H1 (cell line): ENCODE results near the gene C14orf132. TPM values are rescaled to one million over a fixed set of nuclear protein-coding genes. Genes with fewer than 3 reads are reported as not detected.

Source experiments
- CTCF ChIA-PET: fragments of 300-600 bp; sonication (Branson Sonifier 250); formaldehyde crosslinking; loops from one replicate; lab custom pipeline; 2021; ENCODE audit not compliant: partially characterized antibody; lab: Charles Lee
- POLR2A ChIA-PET: fragments of 300-600 bp; sonication (Branson Sonifier 250); formaldehyde crosslinking; loops from one replicate; lab custom pipeline; 2021; ENCODE audit warnings: inconsistent platforms; ENCODE audit not compliant: partially characterized antibody; lab: Charles Lee
- DNase-seq, 2 experiments: peaks; one replicate each; pipeline versions ENCODE4 v3.0.0 to v3.0.0-alpha.2; 2010 to 2022; ENCODE audit warnings: low spot score in 2 of 2, low read depth in 1 of 2, mixed read lengths in 1 of 2
- FAIRE-seq: peaks from 2 replicates; lab custom pipeline; 2011; peaks lifted over from hg19 to GRCh38; lab: Jason Lieb, UNC
- H2AFZ ChIP-seq: 2 replicates; pipeline ENCODE4 v1.8.1; 2012; ENCODE audit warnings: low read length, inconsistent platforms
- H2AK5ac ChIP-seq: 2 replicates; pipeline ENCODE4 v1.6.1; 2013; ENCODE audit warnings: low read depth, low read length
- H2BK120ac ChIP-seq: replicated peaks from 2 replicates; pipeline ENCODE3; 2013; ENCODE audit warnings: low read depth, low read length, inconsistent platforms
- H2BK12ac ChIP-seq: 2 replicates; pipeline ENCODE4 v1.6.1; 2013; ENCODE audit warnings: low read depth, low read length
- H2BK15ac ChIP-seq: 2 replicates; pipeline ENCODE4 v1.6.1; 2013; ENCODE audit warnings: low read length
- H2BK20ac ChIP-seq: 2 replicates; pipeline ENCODE4 v1.6.1; 2013; ENCODE audit warnings: low read length
- H2BK5ac ChIP-seq: 2 replicates; pipeline ENCODE4 v1.6.1; 2013; ENCODE audit warnings: low read depth, low read length
- H3K14ac ChIP-seq: 2 replicates; pipeline ENCODE4 v1.6.1; 2013; ENCODE audit warnings: inconsistent platforms; ENCODE audit not compliant: insufficient read length
- H3K18ac ChIP-seq: 2 replicates; pipeline ENCODE4 v1.6.1; 2013; ENCODE audit warnings: low read length; ENCODE audit errors: extremely low read depth
- H3K23ac ChIP-seq: 2 replicates; pipeline ENCODE4 v1.6.1; 2013; ENCODE audit warnings: inconsistent platforms; ENCODE audit not compliant: insufficient read length
- H3K23me2 ChIP-seq: 2 replicates; pipeline ENCODE4 v1.6.1; 2013; ENCODE audit warnings: low read depth, low read length
- H3K27ac ChIP-seq: 2 replicates; pipeline ENCODE4 v1.6.1; 2011; ENCODE audit warnings: low read depth, low read length, inconsistent platforms
- H3K27me3 ChIP-seq, 4 experiments: replicated peaks in 1 of 4; 1 replicate in 1 of 4; 2 replicates in 3 of 4; pipeline versions ENCODE4 v1.6.1 to v1.8.1; 2011 to 2013; ENCODE audit warnings: low read length in 3 of 4, mild to moderate bottlenecking in 3 of 4, inconsistent platforms in 2 of 4, mixed read lengths in 2 of 4, moderate library complexity in 1 of 4; ENCODE audit not compliant: control insufficient read depth in 3 of 4, insufficient read depth in 3 of 4; ENCODE audit errors: extremely low read depth in 1 of 4
- H3K36me3 ChIP-seq, 4 experiments: 2 replicates each; pipeline versions ENCODE4 v1.6.1 to v1.8.1; 2011 to 2013; ENCODE audit warnings: mild to moderate bottlenecking in 4 of 4, low read length in 3 of 4, moderate library complexity in 2 of 4, control low read depth in 1 of 4, inconsistent platforms in 1 of 4; ENCODE audit not compliant: insufficient read depth in 4 of 4, control insufficient read depth in 2 of 4
- H3K4ac ChIP-seq: replicated peaks from 2 replicates; pipeline ENCODE3; 2013; ENCODE audit warnings: low read length, low read depth, mixed read lengths, inconsistent platforms; ENCODE audit not compliant: insufficient read length
- H3K4me1 ChIP-seq, 4 experiments: replicated peaks in 1 of 4; 1 replicate in 1 of 4; 2 replicates in 3 of 4; pipeline versions ENCODE4 v1.6.1 to v1.8.1; 2011 to 2013; ENCODE audit warnings: low read length in 3 of 4, inconsistent platforms in 2 of 4, mixed read lengths in 1 of 4; ENCODE audit not compliant: insufficient read depth in 4 of 4, control insufficient read depth in 3 of 4
- H3K4me2 ChIP-seq, 2 experiments: 2 replicates each; pipeline versions ENCODE4 v1.6.1 to v1.8.1; 2011 to 2013; ENCODE audit warnings: low read depth in 2 of 2, low read length in 2 of 2, control low read depth in 1 of 2, inconsistent platforms in 1 of 2, mild to moderate bottlenecking in 1 of 2; ENCODE audit not compliant: insufficient read depth in 1 of 2
- H3K4me3 ChIP-seq, 4 experiments: fragments of 200-600, 300-600 bp in 1 of 4; sonication (generic), shearing (Covaris generic), sonication (Bioruptor Twin) in 1 of 4; 2 replicates each; pipeline versions ENCODE4 v1.5.1 to v1.8.1; 2011 to 2016; ENCODE audit warnings: low read length in 4 of 4, low read depth in 3 of 4, control low read depth in 2 of 4, inconsistent platforms in 2 of 4, mild to moderate bottlenecking in 2 of 4, mixed read lengths in 1 of 4, moderate library complexity in 1 of 4; ENCODE audit not compliant: insufficient read depth in 2 of 4; ENCODE audit errors: extremely low read depth in 1 of 4
- H3K56ac ChIP-seq: replicated peaks from 2 replicates; pipeline ENCODE3; 2013; ENCODE audit warnings: low read depth, mild to moderate bottlenecking, mixed read lengths, low read length, inconsistent platforms; ENCODE audit not compliant: insufficient read length
- H3K79me1 ChIP-seq: 2 replicates; pipeline ENCODE4 v1.6.1; 2013; ENCODE audit warnings: low read depth, low read length, control low read depth
- H3K79me2 ChIP-seq, 2 experiments: 2 replicates each; pipeline versions ENCODE4 v1.6.1 to v1.8.1; 2012 to 2013; ENCODE audit warnings: low read length in 2 of 2, mild to moderate bottlenecking in 2 of 2, inconsistent platforms in 1 of 2; ENCODE audit not compliant: insufficient read depth in 2 of 2, control insufficient read depth in 1 of 2
- H3K9ac ChIP-seq, 4 experiments: replicated peaks in 1 of 4; 1 replicate in 1 of 4; 2 replicates in 3 of 4; pipeline versions ENCODE4 v1.6.1 to v1.8.1; 2011 to 2013; ENCODE audit warnings: low read depth in 3 of 4, low read length in 3 of 4, control low read depth in 2 of 4, mild to moderate bottlenecking in 2 of 4, moderate library complexity in 2 of 4, inconsistent platforms in 1 of 4; ENCODE audit errors: extremely low read depth in 1 of 4
- H3K9me3 ChIP-seq, 2 experiments: 2 replicates each; pipeline versions ENCODE4 v1.6.1 to v1.8.1; 2012 to 2013; ENCODE audit warnings: mild to moderate bottlenecking in 2 of 2, moderate library complexity in 2 of 2, control low read depth in 1 of 2, inconsistent platforms in 1 of 2, low read depth in 1 of 2, low read length in 1 of 2, mixed read lengths in 1 of 2; ENCODE audit not compliant: insufficient read depth in 2 of 2
- H4K20me1 ChIP-seq, 2 experiments: replicated peaks in 1 of 2; 2 replicates each; pipeline versions ENCODE3 to v1.8.1; 2011 to 2013; ENCODE audit warnings: inconsistent platforms in 2 of 2, low read length in 2 of 2, mild to moderate bottlenecking in 1 of 2; ENCODE audit not compliant: insufficient read depth in 2 of 2, control insufficient read depth in 1 of 2
- H4K5ac ChIP-seq: 2 replicates; pipeline ENCODE4 v1.6.1; 2013; ENCODE audit warnings: low read length, low read depth, mixed read lengths, inconsistent platforms; ENCODE audit not compliant: insufficient read length
- H4K8ac ChIP-seq: 2 replicates; pipeline ENCODE4 v1.8.0; 2013; ENCODE audit warnings: mild to moderate bottlenecking, moderate library complexity, low read length, inconsistent platforms; ENCODE audit not compliant: insufficient read depth; ENCODE audit errors: extremely low read depth
- H4K91ac ChIP-seq: replicated peaks from 2 replicates; pipeline ENCODE3; 2013; ENCODE audit warnings: low read length, mixed read lengths, inconsistent platforms; ENCODE audit not compliant: insufficient read length
- ATF3 ChIP-seq: IDR thresholded peaks from 2 replicates; pipeline ENCODE4 v1.6.1; 2011; ENCODE audit warnings: low read depth, mild to moderate bottlenecking, low read length; ENCODE audit not compliant: insufficient read depth
- BCL11A ChIP-seq, 2 experiments: IDR thresholded peaks; one replicate each; pipeline ENCODE4 v1.6.1; 2011; ENCODE audit warnings: low read depth in 2 of 2, low read length in 2 of 2, mild to moderate bottlenecking in 2 of 2
- CBX5 ChIP-seq: fragments of 300-800, 300-1000 bp; sonication (generic); IDR thresholded peaks from 2 replicates; pipeline ENCODE4 v1.7.1; 2016; ENCODE audit warnings: antibody characterized with exemption, low read length, low read depth
- CEBPB ChIP-seq: IDR thresholded peaks from 2 replicates; pipeline ENCODE4 v1.6.1; 2012; ENCODE audit warnings: low read depth, low read length
- EZH2 ChIP-seq: fragments of 200-600 bp; sonication (generic); IDR thresholded peaks from 2 replicates; pipeline ENCODE4 v1.7.1; 2012; ENCODE audit warnings: low read depth, mild to moderate bottlenecking, moderate library complexity, low read length, inconsistent platforms; ENCODE audit not compliant: severe bottlenecking
- HDAC6 ChIP-seq: IDR thresholded peaks from one replicate; pipeline ENCODE4 v1.7.1; 2012; ENCODE audit warnings: low read depth, mild to moderate bottlenecking, inconsistent platforms, low read length, moderate library complexity
- JUN ChIP-seq: IDR thresholded peaks from 2 replicates; pipeline ENCODE4 v1.6.1; 2011; ENCODE audit warnings: low read depth, mild to moderate bottlenecking, improper control_type of control experiment, low read length
- KDM5A ChIP-seq: fragments of 200-600 bp; IDR thresholded peaks from 2 replicates; pipeline ENCODE4 v1.7.1; 2012; ENCODE audit warnings: mild to moderate bottlenecking, low read length, inconsistent platforms, mixed read lengths
- MAFK ChIP-seq: IDR thresholded peaks from 2 replicates; pipeline ENCODE4 v1.6.1; 2012; ENCODE audit warnings: low read depth, mild to moderate bottlenecking, improper control_type of control experiment, low read length
- RNF2 ChIP-seq: fragments of 200-900, 300-1000 bp; sonication (generic); IDR thresholded peaks from 2 replicates; pipeline ENCODE4 v1.7.1; 2016; ENCODE audit warnings: borderline replicate concordance, low read depth, mild to moderate bottlenecking, antibody characterized with exemption, low read length; ENCODE audit not compliant: poor library complexity, severe bottlenecking; ENCODE audit errors: missing control alignments
- SAP30 ChIP-seq: fragments of 300-600 bp; sonication (generic); IDR thresholded peaks from 2 replicates; pipeline ENCODE4 v1.7.1; 2012; ENCODE audit warnings: low read length, moderate library complexity, mild to moderate bottlenecking, inconsistent platforms; ENCODE audit not compliant: insufficient read depth, insufficient replicate concordance
- SUZ12 ChIP-seq: fragments of 200-600 bp; sonication (generic); IDR thresholded peaks from 2 replicates; pipeline ENCODE4 v1.6.1; 2012; ENCODE audit warnings: mild to moderate bottlenecking, inconsistent platforms, low read length, moderate library complexity, mixed read lengths
- TAF7 ChIP-seq: optimal IDR thresholded peaks from 2 replicates; pipeline ENCODE3; 2011; ENCODE audit warnings: low read depth, mild to moderate bottlenecking, inconsistent platforms, low read length, moderate library complexity, borderline replicate concordance
- WGBS, 2 experiments: shearing (Covaris generic) in 1 of 2; methylation state at CpG; one replicate each; pipeline versions ENCODE4 v1.1.6 to v1.1.7; 2013 to 2015; ENCODE audit warnings: low lambda C conversion rate in 2 of 2, mixed read lengths in 2 of 2, inconsistent platforms in 1 of 2, low coverage in 1 of 2, missing lambda C conversion rate in 1 of 2; ENCODE audit not compliant: insufficient replicate concordance in 2 of 2, insufficient coverage in 1 of 2, insufficient read length in 1 of 2; ENCODE audit errors: extremely low coverage in 1 of 2, missing lambda C conversion rate in 1 of 2; 5-methylcytosine and 5-hydroxymethylcytosine counted together
- polyA plus RNA-seq, 7 experiments: library from polyadenylated mRNA; depleted of rRNA in 3 of 7; stranded (reverse) in 5 of 7; unstranded in 2 of 7; fragments of >200 nt in 5 of 7; fragments of 200-250 nt in 2 of 7; gene quantifications; 1 replicate in 5 of 7; 2 replicates in 1 of 7; 4 replicates in 1 of 7; pipeline versions ENCODE4 v1.2.1 to v1.2.3, GENCODE V29; 2011 to 2013; ENCODE audit warnings: missing spikeins in 2 of 7, mixed read lengths in 2 of 7
- total RNA-seq: library from RNA; stranded (reverse); fragmentation: NEBNext Ultra II Directional; extraction: Animal tissue kit (Norgen Biotek cat#: 25700); gene quantifications from 2 replicates; pipeline ENCODE4 v1.2.1, GENCODE V29; 2021

Gene C14orf132
- total and polyA plus RNA-seq, 2 of the 8 experiments (the other 6 are each of a cell fraction or from before 2014, with no cell fraction given), result 11.7 to 32.5 TPM

GRCh38 chr14:96125536-96125935 is 86.4 kb downstream of the C14orf132 start:
- no peak overlapping the region for H3K4me3 ChIP-seq
- POLR2A ChIA-PET, result no interaction called here
- CTCF ChIA-PET, result interaction anchor here (1.0 to 1.4 kb wide), 4 partner anchors 9 to 139 kb away, joined by 3 to 5 read pairs (median 4); no protein-coding TSS in a partner anchor
- H3K27me3 ChIP-seq, result peaks cover 0 to 15% (median 6%) of the 10 kb centered on the region in 4 experiments; a peak in 4 of 7 replicates
- H4K20me1 ChIP-seq, result no peaks in the 10 kb centered on the region
- H2BK5ac ChIP-seq, result no peak overlapping the region
- H3K23ac ChIP-seq, result no peak overlapping the region
- no peak overlapping the region for H3K4me2 ChIP-seq
- no peak overlapping the region for H2AFZ ChIP-seq
- 83% methylated on average over 3 of the region's 3 CpGs; no CpG with 5 or more reads in 1 of the 2 experiments for WGBS, 2 experiments
- H4K5ac ChIP-seq, result no peak overlapping the region
- H2BK20ac ChIP-seq, result no peak overlapping the region
- no peak for DNase-seq
- H2AK5ac ChIP-seq, result no peak overlapping the region
- no peak overlapping the region for H2BK120ac ChIP-seq
- no peak overlapping the region for H3K9ac ChIP-seq
- no peaks in the 10 kb centered on the region for H3K4me1 ChIP-seq
- H3K27ac ChIP-seq, result no peak overlapping the region
- H2BK15ac ChIP-seq, result no peak overlapping the region
- no peak overlapping the region for H3K56ac ChIP-seq
- H3K9me3 ChIP-seq, result no peaks in the 10 kb centered on the region
- no peak overlapping the region for H4K8ac ChIP-seq
- no peak for FAIRE-seq
- H4K91ac ChIP-seq, result no peak overlapping the region
- no peak overlapping the region for H2BK12ac ChIP-seq
- H3K18ac ChIP-seq, result no peak overlapping the region
- H3K79me1 ChIP-seq, result no peaks in the 10 kb centered on the region
- H3K36me3 ChIP-seq, result no peaks in the 10 kb centered on the region
- H3K4ac ChIP-seq, result no peak overlapping the region
- H3K14ac ChIP-seq, result no peak overlapping the region
- H3K79me2 ChIP-seq, result no peaks in the 10 kb centered on the region
- no peaks in the 10 kb centered on the region for H3K23me2 ChIP-seq
- no peak for TF ChIP-seq HDAC6
- no peak for TF ChIP-seq CEBPB
- TF ChIP-seq EZH2, result no peak
- no peak for TF ChIP-seq KDM5A
- no peak for TF ChIP-seq SAP30
- no peak for TF ChIP-seq JUN
- no peak for TF ChIP-seq CBX5
- no peak for TF ChIP-seq BCL11A (IDR thresholded peaks at IDR 0.05; ENCODE audit: low read depth in 2 of 2, low read length in 2 of 2)
- no peak for TF ChIP-seq SUZ12
- no peak for TF ChIP-seq MAFK
- TF ChIP-seq ATF3, result no peak
- TF ChIP-seq RNF2, result no peak
- no peak for TF ChIP-seq TAF7
